Endothelial cell of umbilical vein (primary cell): ENCODE data around the gene CHN1. TPM values are rescaled to one million over a fixed set of nuclear protein-coding genes. Genes with fewer than 3 reads are reported as not detected.
A peak's percentile ranks its signal among the peaks of the same experiment; 100 is the strongest.

Source experiments
- BruUV-seq: library from RNA; stranded (reverse); fragments of 400-500 nt; replicated peaks from 2 replicates; lab custom pipeline; 2021; lab: Mats Ljungman, UMichigan
- CTCF ChIA-PET: fragments of 300-600, 350-600 bp; sonication (Branson Sonifier 250); formaldehyde crosslinking; loops from one replicate; lab custom pipeline; 2021; ENCODE audit warnings: antibody characterized with exemption, inconsistent platforms; lab: Charles Lee
- POLR2A ChIA-PET: fragments of 300-600, 350-600 bp; sonication (Branson Sonifier 250); formaldehyde crosslinking; loops from one replicate; lab custom pipeline; 2021; ENCODE audit warnings: antibody characterized with exemption, inconsistent platforms; lab: Charles Lee
- DNase-seq: peaks from one replicate; pipeline ENCODE4 v3.0.0-alpha.2; 2011; ENCODE audit warnings: low read depth, low spot score
- FAIRE-seq: peaks from 2 replicates; lab custom pipeline; 2011; peaks lifted over from hg19 to GRCh38; lab: Jason Lieb, UNC
- H2AFZ ChIP-seq: 2 replicates; pipeline ENCODE4 v1.6.0; 2012; ENCODE audit warnings: low read depth, low read length, control low read depth, inconsistent platforms
- H3K27ac ChIP-seq: 2 replicates; pipeline ENCODE4 v1.5.1; 2011; ENCODE audit warnings: low read depth, mild to moderate bottlenecking, control low read depth, low read length, moderate library complexity; ENCODE audit not compliant: insufficient read depth
- H3K27me3 ChIP-seq, 2 experiments: 2 replicates each; pipeline versions ENCODE4 v1.6.0 to v1.6.1; 2011; ENCODE audit warnings: low read length in 2 of 2, mixed read lengths in 1 of 2; ENCODE audit not compliant: control insufficient read depth in 2 of 2, insufficient read depth in 2 of 2
- H3K36me3 ChIP-seq, 2 experiments: 2 replicates in 1 of 2; 3 replicates in 1 of 2; pipeline ENCODE4 v1.5.1; 2011; ENCODE audit warnings: low read length in 2 of 2, mild to moderate bottlenecking in 1 of 2, moderate library complexity in 1 of 2; ENCODE audit not compliant: control insufficient read depth in 2 of 2, insufficient read depth in 2 of 2; ENCODE audit errors: extremely low read depth in 1 of 2
- H3K4me1 ChIP-seq: 3 replicates; pipeline ENCODE4 v1.5.1; 2011; ENCODE audit warnings: mild to moderate bottlenecking, low read length; ENCODE audit not compliant: control insufficient read depth, insufficient read depth; ENCODE audit errors: extremely low read depth
- H3K4me2 ChIP-seq: 2 replicates; pipeline ENCODE4 v1.6.1; 2011; ENCODE audit warnings: low read length, control low read depth, mixed read lengths; ENCODE audit not compliant: insufficient read depth
- H3K4me3 ChIP-seq, 3 experiments: fragments of 200-600 bp in 1 of 3; sonication (generic), shearing (Covaris generic) in 1 of 3; replicated peaks in 1 of 3; 2 replicates each; pipeline ENCODE4 v1.5.1; 2011 to 2016; ENCODE audit warnings: control low read depth in 3 of 3, low read length in 3 of 3, mild to moderate bottlenecking in 2 of 3, inconsistent platforms in 1 of 3, low read depth in 1 of 3, moderate library complexity in 1 of 3; ENCODE audit not compliant: insufficient read depth in 1 of 3
- H3K79me2 ChIP-seq: 2 replicates; pipeline ENCODE4 v1.6.0; 2012; ENCODE audit warnings: low read length, inconsistent platforms; ENCODE audit not compliant: control insufficient read depth, insufficient read depth
- H3K9ac ChIP-seq: replicated peaks from 2 replicates; pipeline ENCODE3; 2011; ENCODE audit warnings: low read length, control low read depth; ENCODE audit not compliant: insufficient read depth; ENCODE audit errors: extremely low read depth
- H3K9me1 ChIP-seq: replicated peaks from 3 replicates; pipeline ENCODE4 v1.6.0; 2011; ENCODE audit warnings: mild to moderate bottlenecking, low read length; ENCODE audit not compliant: control insufficient read depth, insufficient read depth; ENCODE audit errors: extremely low read depth
- H3K9me3 ChIP-seq: replicated peaks from 2 replicates; pipeline ENCODE4 v1.5.1; 2012; ENCODE audit warnings: low read length, inconsistent platforms; ENCODE audit not compliant: control insufficient read depth, insufficient read depth
- H4K20me1 ChIP-seq: replicated peaks from 2 replicates; pipeline ENCODE3; 2011; ENCODE audit warnings: mild to moderate bottlenecking, low read length; ENCODE audit not compliant: control insufficient read depth, insufficient read depth; ENCODE audit errors: extremely low read depth
- EZH2 ChIP-seq: IDR thresholded peaks from 2 replicates; pipeline ENCODE4 v1.6.1; 2012; ENCODE audit warnings: borderline replicate concordance, low read depth, mild to moderate bottlenecking, moderate library complexity, low read length, inconsistent platforms; ENCODE audit not compliant: severe bottlenecking
- FOS ChIP-seq: IDR thresholded peaks from 2 replicates; pipeline ENCODE4 v1.6.1; 2011; ENCODE audit warnings: mild to moderate bottlenecking, low read length, moderate library complexity, borderline replicate concordance; ENCODE audit not compliant: insufficient read depth
- GATA2 ChIP-seq: IDR thresholded peaks from 2 replicates; pipeline ENCODE4 v1.7.0; 2011; ENCODE audit warnings: low read depth, mild to moderate bottlenecking, moderate library complexity, mixed read lengths, low read length; ENCODE audit not compliant: insufficient read length, insufficient read depth
- JUN ChIP-seq: IDR thresholded peaks from 2 replicates; pipeline ENCODE4 v1.6.1; 2011; ENCODE audit warnings: borderline replicate concordance, low read depth; ENCODE audit not compliant: insufficient read length, insufficient read depth
- MYC ChIP-seq: IDR thresholded peaks from one replicate; pipeline ENCODE4 v1.6.1; 2011; ENCODE audit warnings: mild to moderate bottlenecking, low read depth, low read length
- POLR2AphosphoS5 ChIP-seq: IDR thresholded peaks from 2 replicates; pipeline ENCODE4 v1.6.1; 2012; ENCODE audit warnings: low read depth, mild to moderate bottlenecking, control low read depth, low read length, moderate library complexity; ENCODE audit not compliant: insufficient read depth
- dilution Hi-C: fragments of 300-500 bp; cut with MboI; formaldehyde crosslinking; loops from one replicate; pipeline ENCODE4 v1.15.0; 2019; ENCODE audit warnings: low sequenced_read_pairs; ENCODE audit not compliant: extremely low pct_ligation_motif_present
- intact Hi-C: fragments of 100-400 bp; cut with micrococcal nuclease; formaldehyde crosslinking; loops from one replicate; pipeline ENCODE4 v1.10.0; 2022
- polyA plus RNA-seq, 4 experiments: library from polyadenylated mRNA; depleted of rRNA in 3 of 4; stranded (reverse) in 3 of 4; unstranded in 1 of 4; fragments of >200 nt; gene quantifications; 2 replicates each; pipeline versions ENCODE4 v1.2.1 to v1.2.3, GENCODE V29; 2011 to 2012; ENCODE audit warnings: missing spikeins in 1 of 4
- total RNA-seq: library from RNA; stranded (reverse); gene quantifications from 2 replicates; pipeline ENCODE4 v1.2.3, GENCODE V29; 2021

CHN1 gene
- total and polyA plus RNA-seq, 2 donors (not counting 3 experiments of a cell fraction or from before 2014, with no cell fraction given): 23.3 to 24.9 TPM

DNA sequence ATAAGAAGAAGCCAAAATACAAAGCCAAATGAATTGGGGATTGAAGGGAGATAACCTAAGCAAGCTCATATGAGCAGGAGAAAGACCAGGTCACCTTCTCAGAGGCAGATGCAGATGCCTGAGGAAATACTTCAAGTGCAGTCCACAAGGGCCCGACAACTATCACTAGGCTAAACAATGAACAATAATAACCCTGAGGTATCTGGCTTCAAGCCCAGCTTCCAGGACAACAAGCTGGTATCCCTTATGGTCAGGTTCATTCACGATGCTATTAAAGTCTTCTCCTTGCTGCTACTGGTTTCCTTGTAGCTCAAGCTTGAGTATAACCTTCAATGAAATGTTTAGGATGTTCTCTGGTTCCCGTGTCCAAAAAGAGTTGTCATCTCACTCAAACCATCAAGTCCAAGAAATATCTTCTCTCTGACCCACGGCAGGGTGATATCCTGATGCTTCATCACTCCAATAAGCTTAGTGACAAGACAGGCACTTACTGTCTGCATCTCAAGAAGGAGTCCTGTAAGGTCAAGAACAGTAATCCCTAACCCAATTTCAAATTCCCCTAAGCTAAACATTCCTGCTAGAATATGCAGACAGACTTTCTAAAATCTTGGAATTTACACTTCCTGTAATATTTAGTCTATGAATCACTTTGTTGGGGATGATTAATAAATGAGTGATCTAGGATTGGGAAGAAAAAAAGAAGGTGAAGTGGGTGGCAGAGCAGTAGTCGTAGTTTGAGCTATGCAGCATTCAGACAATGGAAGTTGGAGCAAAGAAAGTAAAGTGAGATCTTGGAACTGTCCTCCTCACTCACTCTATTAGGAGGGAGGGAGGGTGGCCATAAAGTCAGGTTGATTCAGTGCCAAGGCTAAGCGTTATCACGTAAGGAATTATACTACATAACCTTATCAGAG is 33.1 kb downstream of the CHN1 start:
- Histone ChIP-seq H3K36me3 (no peaks in the 10 kb centered on the region), H3K9ac (peak overlapping the region; percentile 62), H3K27ac (peak overlapping the region; percentile 93), H2AFZ (no peak overlapping the region), H3K4me3 (peak overlapping the region in 1 of 3 experiments; percentile 34), H3K9me1 (no peaks in the 10 kb centered on the region), H3K9me3 (no peaks in the 10 kb centered on the region), H3K27me3 (no peaks in the 10 kb centered on the region), H4K20me1 (no peaks in the 10 kb centered on the region), H3K79me2 (peaks cover 6% of the 10 kb centered on the region), H3K4me2 (peak overlapping the region; percentile 93), H3K4me1 (peaks cover 34% of the 10 kb centered on the region)
- BruUV-seq: TSS peak; percentile 68
- dilution Hi-C loops: no loop called here
- DNase-seq (peak; percentile 96), FAIRE-seq (peak; percentile 96)
- TF ChIP-seq EZH2 (no peak), POLR2AphosphoS5 (peak; percentile 26), GATA2 (peak; percentile 54), MYC (no peak), JUN (peak; percentile 68), FOS (peak; percentile 91)
- ChIA-PET CTCF (interaction anchor here (0.8 to 2.8 kb wide), 13 partner anchors 9 to 223 kb away, joined by 3 to 26 read pairs (median 4); no protein-coding TSS in a partner anchor), POLR2A (interaction anchor here (0.5 kb wide), 1 partner anchor 18 kb away, joined by 5 read pairs; no protein-coding TSS in a partner anchor)
- intact Hi-C loops: loop anchor here (1.0 to 5.0 kb wide), 2 partner anchors 26 to 145 kb away; no protein-coding TSS in a partner anchor
